ENCODE measurements around the gene ARRDC3.
"Not testable (repeated sequence)": the region's sequence is repeated elsewhere in the genome, so short reads cannot be mapped to it uniquely, and the experiment has no call there.

The ARRDC3 gene

GRCh38 chr5:91359962-91360609 is 23.0 kb downstream of the ARRDC3 start:
- DNase-seq (ENCODE audit: low read depth in 3 of 3) = no peak

- DNase-seq (ENCODE audit: low read depth in 3 of 3) = no peak
Observed at GRCh38 chr5:91357806-91358205, 25.3 kb downstream of the ARRDC3 start.

GRCh38 chr5:91357012-91357634 is 26.0 kb downstream of the ARRDC3 start:
- no peak for DNase-seq (ENCODE audit: low read depth in 3 of 3)

GRCh38 chr5:91354867-91355266 is 28.2 kb downstream of the ARRDC3 start:
- not testable (repeated sequence) for DNase-seq (ENCODE audit: low read depth in 3 of 3)

- no peak for DNase-seq (ENCODE audit: low read depth in 3 of 3)
Observed at GRCh38 chr5:91352831-91353695, 30.1 kb downstream of the ARRDC3 start.

- DNase-seq (ENCODE audit: low read depth in 3 of 3) = no peak
Observed at GRCh38 chr5:91345461-91345860, 37.7 kb downstream of the ARRDC3 start.

- not testable (repeated sequence) for DNase-seq (ENCODE audit: low read depth in 3 of 3)
Observed at GRCh38 chr5:91344661-91345200, 38.4 kb downstream of the ARRDC3 start.

GRCh38 chr5:91343916-91344315 is 39.2 kb downstream of the ARRDC3 start:
- DNase-seq (ENCODE audit: low read depth in 3 of 3) = no peak

GRCh38 chr5:91342931-91343330 is 40.2 kb downstream of the ARRDC3 start:
- DNase-seq (ENCODE audit: low read depth in 3 of 3) = not testable (repeated sequence)

GRCh38 chr5:91341154-91341553 is 42.0 kb downstream of the ARRDC3 start:
- DNase-seq (ENCODE audit: low read depth in 3 of 3) = no peak

- no peak for DNase-seq (ENCODE audit: low read depth in 3 of 3)
Observed at GRCh38 chr5:91340532-91340931, 42.6 kb downstream of the ARRDC3 start.

GRCh38 chr5:91339063-91339705 is 43.9 kb downstream of the ARRDC3 start:
- no peak for DNase-seq (ENCODE audit: low read depth in 3 of 3)

GRCh38 chr5:91332267-91333045 is 50.7 kb downstream of the ARRDC3 start:
- no peak for DNase-seq (ENCODE audit: low read depth in 3 of 3)

GRCh38 chr5:91331705-91332104 is 51.4 kb downstream of the ARRDC3 start:
- no peak for DNase-seq (ENCODE audit: low read depth in 3 of 3)

- no peak for DNase-seq (ENCODE audit: low read depth in 3 of 3)
Observed at GRCh38 chr5:91329283-91329682, 53.8 kb downstream of the ARRDC3 start.

GRCh38 chr5:91328743-91329142 is 54.4 kb downstream of the ARRDC3 start:
- DNase-seq (ENCODE audit: low read depth in 3 of 3) = no peak

GRCh38 chr5:91322981-91323380 is 60.1 kb downstream of the ARRDC3 start:
- not testable (repeated sequence) for DNase-seq (ENCODE audit: low read depth in 3 of 3)

GRCh38 chr5:91319667-91320066 is 63.5 kb downstream of the ARRDC3 start:
- no peak for DNase-seq (ENCODE audit: low read depth in 3 of 3)

- DNase-seq (ENCODE audit: low read depth in 3 of 3) = peak in 1 of 3 experiments; percentile 27
Observed at GRCh38 chr5:91318724-91319123, 64.4 kb downstream of the ARRDC3 start.

Measured in stimulated activated CD4-positive, alpha-beta T cell treated with anti-CD3 and anti-CD28 coated beads, TNF-alpha, amount 100 ng/mL, for 4 hours (primary cell).